H1 (cell line): ENCODE measurements around the gene MDM4. TPM values are rescaled to one million over a fixed set of nuclear protein-coding genes. Genes with fewer than 3 reads are reported as not detected.
A peak's percentile ranks its signal among the peaks of the same experiment; 100 is the strongest.

Experiments used
- CTCF ChIA-PET: fragments of 300-600 bp; sonication (Branson Sonifier 250); formaldehyde crosslinking; loops from one replicate; lab custom pipeline; 2021; ENCODE audit not compliant: partially characterized antibody; lab: Charles Lee
- POLR2A ChIA-PET: fragments of 300-600 bp; sonication (Branson Sonifier 250); formaldehyde crosslinking; loops from one replicate; lab custom pipeline; 2021; ENCODE audit warnings: inconsistent platforms; ENCODE audit not compliant: partially characterized antibody; lab: Charles Lee
- DNase-seq, 2 experiments: peaks; one replicate each; pipeline versions ENCODE4 v3.0.0 to v3.0.0-alpha.2; 2010 to 2022; ENCODE audit warnings: low spot score in 2 of 2, low read depth in 1 of 2, mixed read lengths in 1 of 2
- FAIRE-seq: peaks from 2 replicates; lab custom pipeline; 2011; peaks lifted over from hg19 to GRCh38; lab: Jason Lieb, UNC
- H2AFZ ChIP-seq: 2 replicates; pipeline ENCODE4 v1.8.1; 2012; ENCODE audit warnings: low read length, inconsistent platforms
- H2AK5ac ChIP-seq: 2 replicates; pipeline ENCODE4 v1.6.1; 2013; ENCODE audit warnings: low read depth, low read length
- H2BK120ac ChIP-seq: replicated peaks from 2 replicates; pipeline ENCODE3; 2013; ENCODE audit warnings: low read depth, low read length, inconsistent platforms
- H2BK12ac ChIP-seq: 2 replicates; pipeline ENCODE4 v1.6.1; 2013; ENCODE audit warnings: low read depth, low read length
- H2BK15ac ChIP-seq: 2 replicates; pipeline ENCODE4 v1.6.1; 2013; ENCODE audit warnings: low read length
- H2BK20ac ChIP-seq: 2 replicates; pipeline ENCODE4 v1.6.1; 2013; ENCODE audit warnings: low read length
- H2BK5ac ChIP-seq: 2 replicates; pipeline ENCODE4 v1.6.1; 2013; ENCODE audit warnings: low read depth, low read length
- H3K14ac ChIP-seq: 2 replicates; pipeline ENCODE4 v1.6.1; 2013; ENCODE audit warnings: inconsistent platforms; ENCODE audit not compliant: insufficient read length
- H3K18ac ChIP-seq: 2 replicates; pipeline ENCODE4 v1.6.1; 2013; ENCODE audit warnings: low read length; ENCODE audit errors: extremely low read depth
- H3K23ac ChIP-seq: 2 replicates; pipeline ENCODE4 v1.6.1; 2013; ENCODE audit warnings: inconsistent platforms; ENCODE audit not compliant: insufficient read length
- H3K23me2 ChIP-seq: 2 replicates; pipeline ENCODE4 v1.6.1; 2013; ENCODE audit warnings: low read depth, low read length
- H3K27ac ChIP-seq: 2 replicates; pipeline ENCODE4 v1.6.1; 2011; ENCODE audit warnings: low read depth, low read length, inconsistent platforms
- H3K27me3 ChIP-seq, 4 experiments: replicated peaks in 1 of 4; 1 replicate in 1 of 4; 2 replicates in 3 of 4; pipeline versions ENCODE4 v1.6.1 to v1.8.1; 2011 to 2013; ENCODE audit warnings: low read length in 3 of 4, mild to moderate bottlenecking in 3 of 4, inconsistent platforms in 2 of 4, mixed read lengths in 2 of 4, moderate library complexity in 1 of 4; ENCODE audit not compliant: control insufficient read depth in 3 of 4, insufficient read depth in 3 of 4; ENCODE audit errors: extremely low read depth in 1 of 4
- H3K36me3 ChIP-seq, 4 experiments: 2 replicates each; pipeline versions ENCODE4 v1.6.1 to v1.8.1; 2011 to 2013; ENCODE audit warnings: mild to moderate bottlenecking in 4 of 4, low read length in 3 of 4, moderate library complexity in 2 of 4, control low read depth in 1 of 4, inconsistent platforms in 1 of 4; ENCODE audit not compliant: insufficient read depth in 4 of 4, control insufficient read depth in 2 of 4
- H3K4ac ChIP-seq: replicated peaks from 2 replicates; pipeline ENCODE3; 2013; ENCODE audit warnings: low read length, low read depth, mixed read lengths, inconsistent platforms; ENCODE audit not compliant: insufficient read length
- H3K4me1 ChIP-seq, 4 experiments: replicated peaks in 1 of 4; 1 replicate in 1 of 4; 2 replicates in 3 of 4; pipeline versions ENCODE4 v1.6.1 to v1.8.1; 2011 to 2013; ENCODE audit warnings: low read length in 3 of 4, inconsistent platforms in 2 of 4, mixed read lengths in 1 of 4; ENCODE audit not compliant: insufficient read depth in 4 of 4, control insufficient read depth in 3 of 4
- H3K4me2 ChIP-seq, 2 experiments: 2 replicates each; pipeline versions ENCODE4 v1.6.1 to v1.8.1; 2011 to 2013; ENCODE audit warnings: low read depth in 2 of 2, low read length in 2 of 2, control low read depth in 1 of 2, inconsistent platforms in 1 of 2, mild to moderate bottlenecking in 1 of 2; ENCODE audit not compliant: insufficient read depth in 1 of 2
- H3K4me3 ChIP-seq, 4 experiments: fragments of 200-600, 300-600 bp in 1 of 4; sonication (generic), shearing (Covaris generic), sonication (Bioruptor Twin) in 1 of 4; 2 replicates each; pipeline versions ENCODE4 v1.5.1 to v1.8.1; 2011 to 2016; ENCODE audit warnings: low read length in 4 of 4, low read depth in 3 of 4, control low read depth in 2 of 4, inconsistent platforms in 2 of 4, mild to moderate bottlenecking in 2 of 4, mixed read lengths in 1 of 4, moderate library complexity in 1 of 4; ENCODE audit not compliant: insufficient read depth in 2 of 4; ENCODE audit errors: extremely low read depth in 1 of 4
- H3K56ac ChIP-seq: replicated peaks from 2 replicates; pipeline ENCODE3; 2013; ENCODE audit warnings: low read depth, mild to moderate bottlenecking, mixed read lengths, low read length, inconsistent platforms; ENCODE audit not compliant: insufficient read length
- H3K79me1 ChIP-seq: 2 replicates; pipeline ENCODE4 v1.6.1; 2013; ENCODE audit warnings: low read depth, low read length, control low read depth
- H3K79me2 ChIP-seq, 2 experiments: 2 replicates each; pipeline versions ENCODE4 v1.6.1 to v1.8.1; 2012 to 2013; ENCODE audit warnings: low read length in 2 of 2, mild to moderate bottlenecking in 2 of 2, inconsistent platforms in 1 of 2; ENCODE audit not compliant: insufficient read depth in 2 of 2, control insufficient read depth in 1 of 2
- H3K9ac ChIP-seq, 4 experiments: replicated peaks in 1 of 4; 1 replicate in 1 of 4; 2 replicates in 3 of 4; pipeline versions ENCODE4 v1.6.1 to v1.8.1; 2011 to 2013; ENCODE audit warnings: low read depth in 3 of 4, low read length in 3 of 4, control low read depth in 2 of 4, mild to moderate bottlenecking in 2 of 4, moderate library complexity in 2 of 4, inconsistent platforms in 1 of 4; ENCODE audit errors: extremely low read depth in 1 of 4
- H3K9me3 ChIP-seq, 2 experiments: 2 replicates each; pipeline versions ENCODE4 v1.6.1 to v1.8.1; 2012 to 2013; ENCODE audit warnings: mild to moderate bottlenecking in 2 of 2, moderate library complexity in 2 of 2, control low read depth in 1 of 2, inconsistent platforms in 1 of 2, low read depth in 1 of 2, low read length in 1 of 2, mixed read lengths in 1 of 2; ENCODE audit not compliant: insufficient read depth in 2 of 2
- H4K20me1 ChIP-seq, 2 experiments: replicated peaks in 1 of 2; 2 replicates each; pipeline versions ENCODE3 to v1.8.1; 2011 to 2013; ENCODE audit warnings: inconsistent platforms in 2 of 2, low read length in 2 of 2, mild to moderate bottlenecking in 1 of 2; ENCODE audit not compliant: insufficient read depth in 2 of 2, control insufficient read depth in 1 of 2
- H4K5ac ChIP-seq: 2 replicates; pipeline ENCODE4 v1.6.1; 2013; ENCODE audit warnings: low read length, low read depth, mixed read lengths, inconsistent platforms; ENCODE audit not compliant: insufficient read length
- H4K8ac ChIP-seq: 2 replicates; pipeline ENCODE4 v1.8.0; 2013; ENCODE audit warnings: mild to moderate bottlenecking, moderate library complexity, low read length, inconsistent platforms; ENCODE audit not compliant: insufficient read depth; ENCODE audit errors: extremely low read depth
- H4K91ac ChIP-seq: replicated peaks from 2 replicates; pipeline ENCODE3; 2013; ENCODE audit warnings: low read length, mixed read lengths, inconsistent platforms; ENCODE audit not compliant: insufficient read length
- CBX8 ChIP-seq: fragments of 300-800, 300-1000 bp; sonication (generic); IDR thresholded peaks from 2 replicates; pipeline ENCODE4 v1.7.1; 2016; ENCODE audit warnings: low read depth, low read length, borderline replicate concordance
- POLR2AphosphoS5 ChIP-seq: IDR thresholded peaks from 2 replicates; pipeline ENCODE4 v1.6.1; 2011; ENCODE audit warnings: low read depth, low read length
- RAD21 ChIP-seq, 2 experiments: IDR thresholded peaks in 1 of 2; conservative IDR thresholded peaks in 1 of 2; 2 replicates each; pipeline ENCODE4 v1.6.1; 2011; ENCODE audit warnings: low read depth in 2 of 2, low read length in 2 of 2, improper control_type of control experiment in 1 of 2, inconsistent platforms in 1 of 2, mild to moderate bottlenecking in 1 of 2, moderate library complexity in 1 of 2
- WGBS, 2 experiments: shearing (Covaris generic) in 1 of 2; methylation state at CpG; one replicate each; pipeline versions ENCODE4 v1.1.6 to v1.1.7; 2013 to 2015; ENCODE audit warnings: low lambda C conversion rate in 2 of 2, mixed read lengths in 2 of 2, inconsistent platforms in 1 of 2, low coverage in 1 of 2, missing lambda C conversion rate in 1 of 2; ENCODE audit not compliant: insufficient replicate concordance in 2 of 2, insufficient coverage in 1 of 2, insufficient read length in 1 of 2; ENCODE audit errors: extremely low coverage in 1 of 2, missing lambda C conversion rate in 1 of 2; 5-methylcytosine and 5-hydroxymethylcytosine counted together
- polyA plus RNA-seq, 7 experiments: library from polyadenylated mRNA; depleted of rRNA in 3 of 7; stranded (reverse) in 5 of 7; unstranded in 2 of 7; fragments of >200 nt in 5 of 7; fragments of 200-250 nt in 2 of 7; gene quantifications; 1 replicate in 5 of 7; 2 replicates in 1 of 7; 4 replicates in 1 of 7; pipeline versions ENCODE4 v1.2.1 to v1.2.3, GENCODE V29; 2011 to 2013; ENCODE audit warnings: missing spikeins in 2 of 7, mixed read lengths in 2 of 7
- total RNA-seq: library from RNA; stranded (reverse); fragmentation: NEBNext Ultra II Directional; extraction: Animal tissue kit (Norgen Biotek cat#: 25700); gene quantifications from 2 replicates; pipeline ENCODE4 v1.2.1, GENCODE V29; 2021
- TF ChIP-seq, protein P1 (sequence below), 3 experiments: IDR thresholded peaks; 1 replicate in 2 of 3; 2 replicates in 1 of 3; pipeline versions ENCODE4 v1.5.1 to v1.6.1; 2011; ENCODE audit warnings: low read length in 3 of 3, mild to moderate bottlenecking in 3 of 3, inconsistent platforms in 2 of 3, low read depth in 1 of 3, moderate library complexity in 1 of 3; ENCODE audit not compliant: insufficient read depth in 1 of 3; ENCODE audit errors: control extremely low read depth in 1 of 3

The MDM4 gene
- total and polyA plus RNA-seq, 2 of the 8 experiments (the other 6 are each of a cell fraction or from before 2014, with no cell fraction given): 10.8 to 84.9 TPM

DNA sequence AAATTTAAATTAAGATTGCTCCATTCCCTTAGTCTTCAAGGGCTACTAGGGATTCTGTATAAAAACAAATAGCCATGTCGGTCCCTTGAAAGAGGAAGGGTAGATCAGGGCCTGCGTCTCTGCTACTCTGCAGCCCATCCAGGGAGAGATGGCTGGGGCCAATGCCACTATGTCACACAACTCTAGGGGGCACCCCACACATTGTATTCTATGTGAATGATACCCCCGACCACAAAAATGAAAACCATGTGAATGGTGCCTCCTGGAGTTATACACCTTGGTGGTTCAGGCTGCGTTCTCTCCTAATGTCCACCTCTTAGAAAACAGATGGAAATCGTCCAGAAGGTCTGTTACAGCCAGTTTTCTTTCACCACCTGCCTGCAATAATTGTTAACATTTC, 39.6 kb upstream of the MDM4 start:
- no peak overlapping the region for H2BK20ac ChIP-seq
- 86% methylated on average over 5 of the region's 5 CpGs; no CpG with 5 or more reads in 1 of the 2 experiments for WGBS, 2 experiments
- H3K4me2 ChIP-seq: no peak overlapping the region
- DNase-seq: no peak
- no peak overlapping the region for H3K4me3 ChIP-seq
- no peaks in the 10 kb centered on the region for H3K9me3 ChIP-seq
- no peak overlapping the region for H2AK5ac ChIP-seq
- no peak for FAIRE-seq
- no peak overlapping the region for H3K27ac ChIP-seq
- H2BK15ac ChIP-seq: no peak overlapping the region
- no peaks in the 10 kb centered on the region for H3K36me3 ChIP-seq
- H3K79me1 ChIP-seq: peaks cover 5% of the 10 kb centered on the region
- H3K9ac ChIP-seq: no peak overlapping the region
- peaks cover 0 to 5% of the 10 kb centered on the region in 2 experiments for H4K20me1 ChIP-seq
- TF ChIP-seq CBX8: no peak
- TF ChIP-seq, protein P1, sequence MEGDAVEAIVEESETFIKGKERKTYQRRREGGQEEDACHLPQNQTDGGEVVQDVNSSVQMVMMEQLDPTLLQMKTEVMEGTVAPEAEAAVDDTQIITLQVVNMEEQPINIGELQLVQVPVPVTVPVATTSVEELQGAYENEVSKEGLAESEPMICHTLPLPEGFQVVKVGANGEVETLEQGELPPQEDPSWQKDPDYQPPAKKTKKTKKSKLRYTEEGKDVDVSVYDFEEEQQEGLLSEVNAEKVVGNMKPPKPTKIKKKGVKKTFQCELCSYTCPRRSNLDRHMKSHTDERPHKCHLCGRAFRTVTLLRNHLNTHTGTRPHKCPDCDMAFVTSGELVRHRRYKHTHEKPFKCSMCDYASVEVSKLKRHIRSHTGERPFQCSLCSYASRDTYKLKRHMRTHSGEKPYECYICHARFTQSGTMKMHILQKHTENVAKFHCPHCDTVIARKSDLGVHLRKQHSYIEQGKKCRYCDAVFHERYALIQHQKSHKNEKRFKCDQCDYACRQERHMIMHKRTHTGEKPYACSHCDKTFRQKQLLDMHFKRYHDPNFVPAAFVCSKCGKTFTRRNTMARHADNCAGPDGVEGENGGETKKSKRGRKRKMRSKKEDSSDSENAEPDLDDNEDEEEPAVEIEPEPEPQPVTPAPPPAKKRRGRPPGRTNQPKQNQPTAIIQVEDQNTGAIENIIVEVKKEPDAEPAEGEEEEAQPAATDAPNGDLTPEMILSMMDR (IDR thresholded peaks at IDR 0.05; ENCODE audit: control extremely low read depth in 1 of 3, insufficient read depth in 1 of 3, low read depth in 1 of 3, low read length in 3 of 3): peak; percentile 17 to 40 (median 39)
- no peak for TF ChIP-seq POLR2AphosphoS5
- TF ChIP-seq RAD21 (IDR thresholded peaks at IDR 0.05 in 1 of 2, conservative IDR thresholded peaks at IDR 0.05 in 1 of 2; ENCODE audit: low read depth in 2 of 2, low read length in 2 of 2): peak; percentile 11 to 39; a peak in 2 of 4 replicates
- no peak overlapping the region for H4K91ac ChIP-seq
- POLR2A ChIA-PET: interaction anchor here (2.4 to 3.1 kb wide), 2 partner anchors 10 to 17 kb away, joined by 10 to 15 read pairs; partner anchors contain the start of gene PIK3C2B
- H3K4me1 ChIP-seq: peaks cover 0 to 11% (median 7%) of the 10 kb centered on the region in 4 experiments; a peak in 6 of 7 replicates
- no peak overlapping the region for H2BK120ac ChIP-seq
- CTCF ChIA-PET: interaction anchor here (1.0 to 49.0 kb wide), 3 partner anchors 23 to 60 kb away, joined by 3 to 2124 read pairs (median 359); partner anchors contain the start of gene PIK3C2B
- no peak overlapping the region for H3K23ac ChIP-seq
- no peak overlapping the region for H2AFZ ChIP-seq
- no peaks in the 10 kb centered on the region for H3K27me3 ChIP-seq
- H3K79me2 ChIP-seq: peaks cover 0 to 14% of the 10 kb centered on the region in 2 experiments; a peak in 2 of 4 replicates
- no peak overlapping the region for H3K14ac ChIP-seq
- H4K5ac ChIP-seq: no peak overlapping the region
- no peaks in the 10 kb centered on the region for H3K23me2 ChIP-seq
- no peak overlapping the region for H3K18ac ChIP-seq
- no peak overlapping the region for H2BK12ac ChIP-seq
- H4K8ac ChIP-seq: no peak overlapping the region
- H3K56ac ChIP-seq: no peak overlapping the region
- H3K4ac ChIP-seq: no peak overlapping the region
- H2BK5ac ChIP-seq: no peak overlapping the region
